ENCODE results near the gene NID1. TPM values are rescaled to one million over a fixed set of nuclear protein-coding genes. Genes with fewer than 3 reads are reported as not detected.

NID1 gene, protein sequence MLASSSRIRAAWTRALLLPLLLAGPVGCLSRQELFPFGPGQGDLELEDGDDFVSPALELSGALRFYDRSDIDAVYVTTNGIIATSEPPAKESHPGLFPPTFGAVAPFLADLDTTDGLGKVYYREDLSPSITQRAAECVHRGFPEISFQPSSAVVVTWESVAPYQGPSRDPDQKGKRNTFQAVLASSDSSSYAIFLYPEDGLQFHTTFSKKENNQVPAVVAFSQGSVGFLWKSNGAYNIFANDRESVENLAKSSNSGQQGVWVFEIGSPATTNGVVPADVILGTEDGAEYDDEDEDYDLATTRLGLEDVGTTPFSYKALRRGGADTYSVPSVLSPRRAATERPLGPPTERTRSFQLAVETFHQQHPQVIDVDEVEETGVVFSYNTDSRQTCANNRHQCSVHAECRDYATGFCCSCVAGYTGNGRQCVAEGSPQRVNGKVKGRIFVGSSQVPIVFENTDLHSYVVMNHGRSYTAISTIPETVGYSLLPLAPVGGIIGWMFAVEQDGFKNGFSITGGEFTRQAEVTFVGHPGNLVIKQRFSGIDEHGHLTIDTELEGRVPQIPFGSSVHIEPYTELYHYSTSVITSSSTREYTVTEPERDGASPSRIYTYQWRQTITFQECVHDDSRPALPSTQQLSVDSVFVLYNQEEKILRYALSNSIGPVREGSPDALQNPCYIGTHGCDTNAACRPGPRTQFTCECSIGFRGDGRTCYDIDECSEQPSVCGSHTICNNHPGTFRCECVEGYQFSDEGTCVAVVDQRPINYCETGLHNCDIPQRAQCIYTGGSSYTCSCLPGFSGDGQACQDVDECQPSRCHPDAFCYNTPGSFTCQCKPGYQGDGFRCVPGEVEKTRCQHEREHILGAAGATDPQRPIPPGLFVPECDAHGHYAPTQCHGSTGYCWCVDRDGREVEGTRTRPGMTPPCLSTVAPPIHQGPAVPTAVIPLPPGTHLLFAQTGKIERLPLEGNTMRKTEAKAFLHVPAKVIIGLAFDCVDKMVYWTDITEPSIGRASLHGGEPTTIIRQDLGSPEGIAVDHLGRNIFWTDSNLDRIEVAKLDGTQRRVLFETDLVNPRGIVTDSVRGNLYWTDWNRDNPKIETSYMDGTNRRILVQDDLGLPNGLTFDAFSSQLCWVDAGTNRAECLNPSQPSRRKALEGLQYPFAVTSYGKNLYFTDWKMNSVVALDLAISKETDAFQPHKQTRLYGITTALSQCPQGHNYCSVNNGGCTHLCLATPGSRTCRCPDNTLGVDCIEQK
- total RNA-seq (2022; extraction: Qiagen RNA extraction; ENCODE audit: low read depth) = 5.5 to 9.8 TPM (median 8.2 TPM) in 5 replicates

DNA sequence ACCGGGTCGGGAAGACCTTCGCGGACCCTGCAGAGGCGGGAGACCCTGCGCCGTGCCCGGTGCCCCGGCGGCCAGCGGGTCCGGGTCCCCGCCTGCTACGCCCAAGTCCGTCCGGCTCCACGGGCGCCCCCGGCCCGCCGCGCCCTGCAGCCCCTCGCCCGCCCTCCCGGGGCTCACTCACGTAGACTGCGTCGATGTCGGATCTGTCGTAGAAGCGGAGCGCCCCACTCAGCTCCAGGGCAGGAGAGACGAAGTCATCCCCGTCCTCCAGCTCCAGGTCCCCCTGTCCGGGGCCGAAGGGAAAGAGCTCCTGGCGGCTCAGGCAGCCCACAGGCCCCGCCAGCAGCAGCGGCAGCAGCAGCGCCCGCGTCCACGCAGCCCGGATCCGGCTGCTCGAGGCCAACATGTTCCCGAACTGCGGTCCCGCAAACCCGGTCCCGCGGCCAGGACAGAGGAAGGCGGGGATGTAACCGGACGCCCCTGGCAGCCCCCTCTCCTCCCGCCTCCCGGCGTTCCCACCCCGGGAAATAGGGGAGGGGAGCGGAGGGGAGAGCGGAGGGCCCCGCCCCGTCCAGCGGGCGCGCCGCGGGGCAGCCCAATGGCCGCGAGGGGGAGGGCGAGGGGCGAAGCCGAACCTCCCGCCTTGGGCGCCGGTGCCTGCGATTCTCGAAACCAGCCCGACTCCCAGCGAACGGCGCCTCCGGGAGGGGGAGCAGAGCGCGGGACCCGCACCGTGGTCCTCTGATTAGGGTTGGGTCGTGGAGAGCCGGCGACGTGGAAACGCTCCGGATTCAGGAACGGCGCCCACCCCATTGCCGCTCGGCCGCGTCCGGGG, at the start of gene NID1:
TSS of gene NID1 (minus strand) at position 417 of the 835 bp plus-strand sequence. CDS start at position 406, 11 bp downstream.

Other genes starting within 250 kb of the NID1 start
- gene LYST, start 198.2 kb downstream of the NID1 start, total RNA-seq (2022; extraction: Qiagen RNA extraction; ENCODE audit: low read depth) = 3.6 to 5.5 TPM (median 4.6 TPM) in 5 replicates
- 14.5 to 19.3 TPM (median 17.6 TPM) in 5 replicates for gene GPR137B, start 77.4 kb upstream of the NID1 start, total RNA-seq (2022; extraction: Qiagen RNA extraction; ENCODE audit: low read depth)
- 2.0 to 4.6 TPM (median 3.1 TPM) in 5 replicates for gene ERO1B, start 216.9 kb upstream of the NID1 start, total RNA-seq (2022; extraction: Qiagen RNA extraction; ENCODE audit: low read depth)